OCI-LY1 (cell line): ENCODE data around the gene TSPOAP1.

Experiments used
- H2AFZ ChIP-seq: fragments of 200-600 bp; sonication (generic), shearing (Covaris generic); 2 replicates; pipeline ENCODE4 v1.6.0; 2014; ENCODE audit warnings: antibody characterized with exemption, mild to moderate bottlenecking, low read length
- H3F3A ChIP-seq: fragments of 200-600 bp; sonication (generic), shearing (Covaris generic); 2 replicates; pipeline ENCODE4 v1.6.0; 2014; ENCODE audit warnings: mild to moderate bottlenecking, antibody characterized with exemption, low read length, moderate library complexity; ENCODE audit not compliant: insufficient read depth
- H3K27ac ChIP-seq: fragments of 200-600 bp; sonication (generic); 2 replicates; pipeline ENCODE4 v1.5.1; 2014; ENCODE audit warnings: low read length, mixed run types, mild to moderate bottlenecking, low read depth; ENCODE audit not compliant: poor library complexity, severe bottlenecking
- H3K27me3 ChIP-seq: fragments of 200-600 bp; sonication (generic); 2 replicates; pipeline ENCODE4 v1.6.0; 2014; ENCODE audit warnings: antibody characterized with exemption, mild to moderate bottlenecking, low read length, moderate library complexity; ENCODE audit not compliant: insufficient read depth
- H3K36me3 ChIP-seq: fragments of 200-600 bp; sonication (generic); 2 replicates; pipeline ENCODE4 v1.6.1; 2014; ENCODE audit warnings: mild to moderate bottlenecking, antibody characterized with exemption, low read length, moderate library complexity, mixed read lengths; ENCODE audit not compliant: insufficient read depth
- H3K4me1 ChIP-seq: fragments of 200-600 bp; sonication (generic); 2 replicates; pipeline ENCODE4 v1.5.1; 2014; ENCODE audit warnings: mild to moderate bottlenecking, low read length, moderate library complexity; ENCODE audit not compliant: insufficient read depth, severe bottlenecking
- H3K4me2 ChIP-seq: fragments of 200-600 bp; sonication (generic), shearing (Covaris generic); 2 replicates; pipeline ENCODE4 v1.6.1; 2014; ENCODE audit warnings: low read length
- H3K4me3 ChIP-seq: fragments of 200-600 bp; sonication (generic); 2 replicates; pipeline ENCODE4 v1.5.1; 2014; ENCODE audit warnings: low read length, low read depth, mild to moderate bottlenecking, mixed read lengths; ENCODE audit not compliant: poor library complexity, severe bottlenecking
- H3K79me2 ChIP-seq: fragments of 200-600 bp; shearing (Covaris generic); 2 replicates; pipeline ENCODE4 v1.6.1; 2016; ENCODE audit warnings: mixed run types, low read length, mixed read lengths; ENCODE audit not compliant: insufficient read depth
- H3K9ac ChIP-seq: fragments of 200-600 bp; sonication (generic), shearing (Covaris generic); 2 replicates; pipeline ENCODE4 v1.6.1; 2014; ENCODE audit warnings: mild to moderate bottlenecking, low read length, mixed read lengths
- H3K9me2 ChIP-seq: fragments of 200-600 bp; sonication (generic), shearing (Covaris generic); 2 replicates; pipeline ENCODE4 v1.6.1; 2014; ENCODE audit warnings: low read depth, mild to moderate bottlenecking, low read length, mixed read lengths
- H3K9me3 ChIP-seq: fragments of 200-600 bp; shearing (Covaris generic); 2 replicates; pipeline ENCODE4 v1.6.1; 2014; ENCODE audit warnings: low read length, mixed read lengths
- H4K20me1 ChIP-seq: fragments of 200-600 bp; sonication (generic), shearing (Covaris generic); 2 replicates; pipeline ENCODE4 v1.6.0; 2016; ENCODE audit warnings: mild to moderate bottlenecking, low read length; ENCODE audit not compliant: insufficient read depth
- EZH2 ChIP-seq: fragments of 200-600 bp; sonication (generic), shearing (Covaris generic); IDR thresholded peaks from 2 replicates; pipeline ENCODE4 v1.8.0; 2017; ENCODE audit warnings: borderline replicate concordance, mixed run types, mild to moderate bottlenecking, antibody characterized with exemption, low read length, moderate library complexity, mixed read lengths
- TF ChIP-seq, protein P1 (sequence below): fragments of 200-600 bp; sonication (generic), shearing (Covaris generic); IDR thresholded peaks from 2 replicates; pipeline ENCODE4 v1.5.1; 2017; ENCODE audit warnings: mild to moderate bottlenecking, antibody characterized with exemption, low read length, moderate library complexity, mixed read lengths

Gene TSPOAP1

DNA sequence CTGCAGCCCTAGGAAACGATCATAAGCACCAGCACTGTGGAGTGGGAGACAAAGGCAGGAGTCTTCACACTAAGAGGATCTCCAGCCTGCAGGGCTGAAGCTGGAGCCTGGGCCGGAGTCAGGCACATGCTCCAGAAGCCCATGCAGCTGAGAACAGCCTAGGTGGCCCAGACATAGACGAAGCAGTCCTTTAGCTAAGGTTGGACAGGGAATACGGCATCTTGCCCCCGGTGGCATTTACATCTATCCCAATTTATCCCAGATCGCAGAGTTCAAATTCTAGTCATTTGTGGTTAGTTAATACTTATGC is 13.9 kb downstream of the TSPOAP1 start:
- H3K79me2 ChIP-seq = no peaks in the 10 kb centered on the region
- peaks cover 8% of the 10 kb centered on the region for H3K4me1 ChIP-seq

GRCh38 chr17:58313815-58314705 is 14.5 kb downstream of the TSPOAP1 start:
- H3F3A ChIP-seq = no peaks in the 10 kb centered on the region

More for the DNA sequence above, 13.9 kb downstream of the TSPOAP1 start:
- H2AFZ ChIP-seq = no peak overlapping the region
- no peaks in the 10 kb centered on the region for H3F3A ChIP-seq
- no peaks in the 10 kb centered on the region for H3K27me3 ChIP-seq
- no peak overlapping the region for H3K27ac ChIP-seq
- no peaks in the 10 kb centered on the region for H3K9me2 ChIP-seq
- no peak overlapping the region for H3K4me3 ChIP-seq
- TF ChIP-seq, protein P1, sequence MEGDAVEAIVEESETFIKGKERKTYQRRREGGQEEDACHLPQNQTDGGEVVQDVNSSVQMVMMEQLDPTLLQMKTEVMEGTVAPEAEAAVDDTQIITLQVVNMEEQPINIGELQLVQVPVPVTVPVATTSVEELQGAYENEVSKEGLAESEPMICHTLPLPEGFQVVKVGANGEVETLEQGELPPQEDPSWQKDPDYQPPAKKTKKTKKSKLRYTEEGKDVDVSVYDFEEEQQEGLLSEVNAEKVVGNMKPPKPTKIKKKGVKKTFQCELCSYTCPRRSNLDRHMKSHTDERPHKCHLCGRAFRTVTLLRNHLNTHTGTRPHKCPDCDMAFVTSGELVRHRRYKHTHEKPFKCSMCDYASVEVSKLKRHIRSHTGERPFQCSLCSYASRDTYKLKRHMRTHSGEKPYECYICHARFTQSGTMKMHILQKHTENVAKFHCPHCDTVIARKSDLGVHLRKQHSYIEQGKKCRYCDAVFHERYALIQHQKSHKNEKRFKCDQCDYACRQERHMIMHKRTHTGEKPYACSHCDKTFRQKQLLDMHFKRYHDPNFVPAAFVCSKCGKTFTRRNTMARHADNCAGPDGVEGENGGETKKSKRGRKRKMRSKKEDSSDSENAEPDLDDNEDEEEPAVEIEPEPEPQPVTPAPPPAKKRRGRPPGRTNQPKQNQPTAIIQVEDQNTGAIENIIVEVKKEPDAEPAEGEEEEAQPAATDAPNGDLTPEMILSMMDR = no peak
- no peak for TF ChIP-seq EZH2
- H3K4me2 ChIP-seq = no peak overlapping the region
- peaks cover 10% of the 10 kb centered on the region; the same call in 1 of the 2 replicates for H3K36me3 ChIP-seq
- H3K9ac ChIP-seq = no peak overlapping the region
- H4K20me1 ChIP-seq = no peaks in the 10 kb centered on the region
- H3K9me3 ChIP-seq = no peaks in the 10 kb centered on the region

GRCh38 chr17:58312829-58313228 is 15.8 kb downstream of the TSPOAP1 start:
- H3K9me3 ChIP-seq = no peaks in the 10 kb centered on the region
- no peak overlapping the region for H2AFZ ChIP-seq
- H3F3A ChIP-seq = no peaks in the 10 kb centered on the region
- H3K4me3 ChIP-seq = no peak overlapping the region
- TF ChIP-seq, protein P1 = peak; percentile 26; the same call in 1 of the 2 replicates
- no peak for TF ChIP-seq EZH2
- peaks cover 4% of the 10 kb centered on the region for H3K4me1 ChIP-seq
- H3K79me2 ChIP-seq = no peaks in the 10 kb centered on the region
- H3K36me3 ChIP-seq = peaks cover 16% of the 10 kb centered on the region; the same call in 1 of the 2 replicates
- no peak overlapping the region for H3K4me2 ChIP-seq
- no peaks in the 10 kb centered on the region for H4K20me1 ChIP-seq
- no peak overlapping the region for H3K9ac ChIP-seq
- no peak overlapping the region for H3K27ac ChIP-seq
- H3K27me3 ChIP-seq = no peaks in the 10 kb centered on the region
- H3K9me2 ChIP-seq = no peaks in the 10 kb centered on the region

More at GRCh38 chr17:58313815-58314705, 14.5 kb downstream of the TSPOAP1 start:
- Histone ChIP-seq H3K27ac (no peak overlapping the region), H2AFZ (no peak overlapping the region), H3K27me3 (no peaks in the 10 kb centered on the region), H3K36me3 (peaks cover 9% of the 10 kb centered on the region; the same call in 1 of the 2 replicates), H3K4me2 (no peak overlapping the region), H4K20me1 (no peaks in the 10 kb centered on the region), H3K9ac (no peak overlapping the region), H3K4me1 (peaks cover 8% of the 10 kb centered on the region), H3K79me2 (no peaks in the 10 kb centered on the region), H3K9me3 (no peaks in the 10 kb centered on the region), H3K4me3 (no peak overlapping the region), H3K9me2 (no peaks in the 10 kb centered on the region)
- TF ChIP-seq EZH2 = no peak
- TF ChIP-seq, protein P1 = no peak
